Skeletal muscle tissue (tissue), 4 donors: ENCODE measurements around the gene PGLYRP1. TPM values are rescaled to one million over a fixed set of nuclear protein-coding genes. Genes with fewer than 3 reads are reported as not detected.

Experiments used
- H3K27ac ChIP-seq: one replicate; pipeline ENCODE4 v1.7.0; 2013; ENCODE audit warnings: mild to moderate bottlenecking, low read depth, low read length, inconsistent platforms
- H3K27me3 ChIP-seq, 3 donors: one replicate each; pipeline ENCODE4 v1.7.0; 2013; ENCODE audit warnings: low read length in 3 of 3; ENCODE audit not compliant: control insufficient read depth in 3 of 3, insufficient read depth in 3 of 3
- H3K36me3 ChIP-seq, 3 donors: one replicate each; pipeline ENCODE4 v1.7.0; 2013; ENCODE audit warnings: low read length in 3 of 3; ENCODE audit not compliant: control insufficient read depth in 3 of 3, insufficient read depth in 3 of 3
- H3K4me1 ChIP-seq, 3 donors: one replicate each; pipeline ENCODE4 v1.7.0; 2013; ENCODE audit warnings: low read length in 3 of 3, mild to moderate bottlenecking in 3 of 3; ENCODE audit not compliant: control insufficient read depth in 3 of 3, insufficient read depth in 3 of 3
- H3K4me3 ChIP-seq, 3 donors: one replicate each; pipeline ENCODE4 v1.7.0; 2013; ENCODE audit warnings: low read length in 3 of 3
- H3K9ac ChIP-seq, 3 donors: one replicate each; pipeline ENCODE4 v1.7.0; 2013; ENCODE audit warnings: low read length in 3 of 3, mild to moderate bottlenecking in 3 of 3, moderate library complexity in 2 of 3, low read depth in 1 of 3
- H3K9me3 ChIP-seq, 3 donors: one replicate each; pipeline ENCODE4 v1.7.0; 2013; ENCODE audit warnings: low read length in 3 of 3; ENCODE audit not compliant: control insufficient read depth in 3 of 3
- total RNA-seq: library from RNA; depleted of rRNA; stranded (reverse); fragments of >200 nt; gene quantifications from one replicate; pipeline ENCODE4 v1.2.3, GENCODE V29; 2014
- donor health status: Osteomylitis.

Gene PGLYRP1
- total RNA-seq, 1 donor from 2014 or later = 2.1 TPM

DNA sequence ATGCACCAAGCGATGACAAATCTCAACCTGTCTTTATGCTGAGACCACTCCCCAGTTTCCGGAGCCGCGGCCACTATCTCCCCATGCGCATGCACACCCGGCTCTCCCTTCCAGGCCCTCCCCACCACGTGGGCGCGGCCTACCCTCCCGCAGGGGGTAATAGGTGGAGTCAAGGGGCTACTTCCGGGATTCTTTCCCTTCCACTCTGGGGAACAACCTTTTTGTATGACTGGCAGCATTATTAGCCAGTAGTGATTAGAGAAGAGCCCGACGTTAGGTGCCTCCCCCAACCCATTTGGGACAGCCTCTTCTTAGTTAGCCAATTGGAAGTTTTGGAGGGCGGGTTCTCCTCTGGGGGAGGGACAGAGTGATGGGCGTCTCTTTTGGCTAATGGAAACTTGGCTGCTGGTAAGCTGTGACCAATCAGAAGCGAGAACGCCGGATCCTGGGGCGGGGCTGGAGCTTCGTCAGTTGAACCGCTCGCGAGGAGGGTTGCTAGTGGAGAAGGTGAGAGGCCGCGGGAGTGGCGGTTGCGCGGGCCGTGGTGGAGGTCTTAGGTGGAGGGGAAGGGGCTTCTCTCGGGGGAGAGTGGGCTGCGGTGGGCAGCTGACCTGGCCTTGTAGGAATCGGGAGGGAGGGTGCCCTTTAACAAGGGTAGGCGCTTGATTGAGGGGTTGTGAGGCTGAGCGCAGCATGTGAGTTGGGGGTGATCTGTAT, 27.7 kb downstream of the PGLYRP1 start, which contains the start of gene CCDC61:
Gene CCDC61, plus strand, starts transcription at position 470 of the 717 bp plus-strand sequence. CDS start 7,552 bp downstream, outside the sequence.
- peaks cover 7% of the 10 kb centered on the region in 3 donors for H3K36me3 ChIP-seq
- H3K27ac ChIP-seq = peak within 1 kb of the TSS; percentile 68
- peak within 1 kb of the TSS; percentile 90 to 96 (median 94) for H3K9ac ChIP-seq
- H3K9me3 ChIP-seq = no peaks in the 10 kb centered on the region
- peak within 1 kb of the TSS; percentile 88 to 91 (median 89) for H3K4me3 ChIP-seq
- peaks cover 14 to 19% (median 14%) of the 10 kb centered on the region in 3 donors for H3K27me3 ChIP-seq
- H3K4me1 ChIP-seq = peaks cover 9 to 13% (median 10%) of the 10 kb centered on the region in 3 donors

- H3K27ac ChIP-seq = no peak overlapping the region
- peak overlapping the region; percentile 34 to 74 (median 36) for H3K9ac ChIP-seq
These were observed 28.3 kb downstream of the PGLYRP1 start for GRCh38 chr19:45994456-45994997.

GRCh38 chr19:45990113-45990728, 32.6 kb downstream of the PGLYRP1 start:
- Histone ChIP-seq H3K36me3 (no peaks in the 10 kb centered on the region), H3K4me1 (peaks cover 0 to 4% (median 0%) of the 10 kb centered on the region in 3 donors), H3K27ac (no peak overlapping the region), H3K9me3 (no peaks in the 10 kb centered on the region), H3K9ac (no peak overlapping the region), H3K27me3 (peaks cover 0 to 7% (median 0%) of the 10 kb centered on the region in 3 donors), H3K4me3 (no peak overlapping the region)

More at GRCh38 chr19:45994456-45994997, 28.3 kb downstream of the PGLYRP1 start:
- Histone ChIP-seq H3K4me1 (peaks cover 7 to 13% (median 9%) of the 10 kb centered on the region in 3 donors), H3K4me3 (peak overlapping the region; percentile 73 to 86 (median 83)), H3K9me3 (no peaks in the 10 kb centered on the region), H3K36me3 (peaks cover 7% of the 10 kb centered on the region in 3 donors), H3K27me3 (peaks cover 8 to 15% (median 8%) of the 10 kb centered on the region in 3 donors)

DNA sequence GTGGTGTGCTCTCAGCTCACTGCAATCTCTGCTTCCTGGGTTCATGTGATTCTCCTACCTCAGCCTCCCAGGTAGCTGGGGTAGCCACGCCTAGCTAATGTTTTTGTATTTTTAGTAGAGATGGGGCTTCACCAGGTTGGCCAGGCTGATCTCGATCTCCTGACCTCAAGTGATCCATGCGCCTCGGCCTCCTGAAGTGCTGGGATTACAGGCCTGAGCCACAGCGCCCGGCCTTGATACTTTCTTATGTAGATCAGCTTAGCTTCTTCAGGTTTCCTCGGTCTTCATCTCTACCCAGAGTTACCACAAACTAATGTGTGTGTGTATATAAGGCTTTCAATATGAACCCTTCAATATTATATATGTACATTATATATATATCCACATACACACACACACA, 37.5 kb downstream of the PGLYRP1 start:
- H3K9ac ChIP-seq = no peak overlapping the region
- H3K4me3 ChIP-seq = no peak overlapping the region
- H3K27ac ChIP-seq = no peak overlapping the region
- H3K36me3 ChIP-seq = no peaks in the 10 kb centered on the region
- peaks cover 3 to 10% (median 7%) of the 10 kb centered on the region in 3 donors for H3K27me3 ChIP-seq
- no peaks in the 10 kb centered on the region for H3K9me3 ChIP-seq
- no peaks in the 10 kb centered on the region for H3K4me1 ChIP-seq

DNA sequence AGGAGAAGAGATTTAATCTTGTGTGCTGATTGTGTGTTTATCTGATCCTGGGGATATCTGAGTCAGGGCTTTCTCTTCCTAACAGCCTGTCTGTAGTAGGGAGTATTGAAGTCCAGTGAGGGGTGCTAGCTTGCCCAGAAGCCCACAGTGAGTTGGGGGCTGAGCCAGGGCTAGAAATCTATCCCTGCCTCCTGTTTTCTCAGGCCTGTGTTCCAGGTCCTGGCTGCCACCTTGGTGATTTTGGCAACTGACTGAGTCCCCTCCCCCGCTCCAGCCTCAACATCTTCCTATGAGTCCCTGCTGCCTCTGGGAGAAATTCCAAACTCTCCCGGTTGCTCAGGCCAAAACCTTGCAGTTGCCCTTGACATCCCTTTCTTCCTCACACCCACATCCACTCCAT, 41.5 kb downstream of the PGLYRP1 start:
- Histone ChIP-seq H3K4me3 (no peak overlapping the region), H3K4me1 (no peaks in the 10 kb centered on the region), H3K9ac (no peak overlapping the region), H3K9me3 (no peaks in the 10 kb centered on the region), H3K36me3 (no peaks in the 10 kb centered on the region), H3K27ac (no peak overlapping the region), H3K27me3 (peaks cover 10 to 13% (median 10%) of the 10 kb centered on the region in 3 donors)

DNA sequence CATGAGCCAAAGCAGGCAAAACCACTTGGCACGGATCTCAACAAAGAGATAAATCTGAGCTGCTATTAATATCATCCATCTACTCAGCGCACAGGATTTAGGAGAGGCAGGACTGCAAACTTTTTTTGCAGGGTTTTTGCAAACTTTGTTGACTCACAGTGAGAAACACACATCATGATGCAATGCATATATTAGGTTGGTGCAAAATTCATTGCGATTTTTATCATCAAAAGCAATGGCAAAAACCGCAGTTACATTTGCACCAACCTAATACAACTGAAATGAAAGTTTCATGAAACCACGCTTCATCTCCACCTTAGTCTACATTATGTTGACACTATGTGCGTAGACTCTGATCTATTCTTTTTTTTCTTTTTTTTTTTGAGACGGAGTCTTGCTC, 44.7 kb downstream of the PGLYRP1 start:
- no peak overlapping the region for H3K9ac ChIP-seq
- no peak overlapping the region for H3K27ac ChIP-seq
- H3K9me3 ChIP-seq = no peaks in the 10 kb centered on the region
- H3K36me3 ChIP-seq = no peaks in the 10 kb centered on the region
- peaks cover 27 to 29% (median 29%) of the 10 kb centered on the region in 3 donors for H3K27me3 ChIP-seq
- H3K4me3 ChIP-seq = no peak overlapping the region
- H3K4me1 ChIP-seq = no peaks in the 10 kb centered on the region

GRCh38 chr19:45976178-45976577, 46.7 kb downstream of the PGLYRP1 start:
- no peak overlapping the region for H3K4me3 ChIP-seq
- H3K27me3 ChIP-seq = peaks cover 36 to 46% (median 45%) of the 10 kb centered on the region in 3 donors
- H3K9me3 ChIP-seq = no peaks in the 10 kb centered on the region
- no peak overlapping the region for H3K9ac ChIP-seq
- no peak overlapping the region for H3K27ac ChIP-seq
- H3K36me3 ChIP-seq = no peaks in the 10 kb centered on the region
- H3K4me1 ChIP-seq = peaks cover 0 to 3% (median 1%) of the 10 kb centered on the region in 3 donors

GRCh38 chr19:45975306-45976070, 47.4 kb downstream of the PGLYRP1 start:
- Histone ChIP-seq H3K4me1 (peaks cover 3 to 4% (median 3%) of the 10 kb centered on the region in 3 donors), H3K4me3 (no peak overlapping the region), H3K27ac (no peak overlapping the region), H3K9ac (no peak overlapping the region), H3K27me3 (peaks cover 43 to 53% (median 52%) of the 10 kb centered on the region in 3 donors), H3K36me3 (no peaks in the 10 kb centered on the region), H3K9me3 (no peaks in the 10 kb centered on the region)

DNA sequence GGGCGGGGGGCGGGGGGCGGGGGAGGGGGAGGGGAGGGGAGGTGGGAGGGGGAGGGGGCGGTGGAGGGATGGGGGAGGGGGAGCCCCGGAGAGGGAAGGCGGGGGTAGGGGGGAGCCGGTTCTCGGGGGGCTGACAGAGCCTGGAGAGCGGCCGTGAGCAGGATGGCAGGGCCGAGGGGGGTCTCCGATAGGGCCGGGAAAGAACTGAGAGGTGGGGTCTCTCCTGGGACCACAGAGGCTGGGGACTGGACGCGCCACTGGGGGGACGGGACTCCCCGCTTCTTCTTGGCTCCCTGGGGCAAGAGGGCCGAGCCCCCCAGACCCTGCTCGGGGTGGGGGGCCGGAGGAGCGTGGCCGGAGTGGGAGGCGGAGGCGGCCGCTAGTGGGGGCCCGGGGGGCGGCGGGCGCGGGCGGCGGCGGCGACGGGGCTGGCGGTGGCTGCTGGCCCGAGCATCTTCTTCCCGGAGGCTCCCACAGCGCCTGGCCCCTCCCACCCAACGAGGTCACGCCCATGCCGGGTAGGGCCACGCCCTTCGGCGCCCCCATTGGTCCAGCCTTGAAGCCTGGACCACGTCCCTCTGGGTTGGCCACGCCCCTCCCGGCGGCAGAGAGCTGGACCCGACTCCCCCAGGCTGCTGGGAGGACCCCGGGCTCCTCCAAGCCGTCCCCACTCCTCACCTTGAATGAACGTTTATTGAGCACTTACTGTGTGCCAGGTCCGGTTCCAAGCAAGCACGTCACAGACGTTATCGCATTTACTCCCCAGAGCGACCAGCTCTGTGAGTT, 49.1 kb downstream of the PGLYRP1 start, which contains the start of gene NOVA2:
Gene NOVA2, minus strand, starts transcription at position 313 of the 786 bp plus-strand sequence. CDS start 514 bp downstream, outside the sequence.
- Histone ChIP-seq H3K4me3 (peak within 1 kb of the TSS; percentile 25 to 60 (median 48)), H3K9me3 (no peaks in the 10 kb centered on the region), H3K9ac (peak within 1 kb of the TSS in 1 of 3 donors; percentile 60), H3K4me1 (peaks cover 3 to 4% (median 3%) of the 10 kb centered on the region in 3 donors), H3K27me3 (peaks cover 55 to 61% (median 59%) of the 10 kb centered on the region in 3 donors), H3K27ac (no peak within 1 kb of the TSS), H3K36me3 (no peaks in the 10 kb centered on the region)
